ENCODE data around the gene ID3. TPM values are rescaled to one million over a fixed set of nuclear protein-coding genes. Genes with fewer than 3 reads are reported as not detected.
A peak's percentile ranks its signal among the peaks of the same experiment; 100 is the strongest.

ID3 gene
- total and polyA plus RNA-seq, 9 of the 15 experiments (the other 6 are each of a cell fraction or from before 2014, with no cell fraction given): 6.8 to 59.8 (median 23.5) TPM

GRCh38 chr1:23568608-23569383, 9.5 kb upstream of the ID3 start (continued):
- TF ChIP-seq RB1 (IDR thresholded peaks at IDR 0.05; ENCODE audit: low read depth) (0 out of 2 replicates have a peak, but pooled peaks have one; percentile 31), GTF3C2 (IDR thresholded peaks at IDR 0.05; ENCODE audit: borderline replicate concordance, extremely low read depth, insufficient read length) (no peak), POLR2H (tag; IDR thresholded peaks at IDR 0.05; ENCODE audit: low read depth) (no peak), GABPA (tag; conservative IDR thresholded peaks at IDR 0.05; ENCODE audit: low read depth) (no peak), MGA (IDR thresholded peaks at IDR 0.05) (peak; percentile 35), JUNB (CRISPR knock-in tag; conservative IDR thresholded peaks at IDR 0.05) (no peak), SIX5 (IDR thresholded peaks at IDR 0.05; ENCODE audit: borderline replicate concordance in 1 of 2, insufficient read depth in 1 of 2, low read depth in 1 of 2, low read length in 2 of 2) (no peak), XRCC5 (IDR thresholded peaks at IDR 0.05; ENCODE audit: low read depth, low read length) (no peak), GTF2B (IDR thresholded peaks at IDR 0.05; ENCODE audit: extremely low read depth, insufficient read length) (no peak), ZC3H4 (CRISPR knock-in tag; IDR thresholded peaks at IDR 0.05; ENCODE audit: borderline replicate concordance) (no peak), POU5F1 (IDR thresholded peaks at IDR 0.05; ENCODE audit: borderline replicate concordance, low read depth, low read length, partially characterized antibody) (no peak)
